ENCODE data around the gene ZNF462.

ZNF462 gene

GRCh38 chr9:106933470-106933869, 70.5 kb downstream of the ZNF462 start:
- TF ChIP-seq POLR2A (IDR thresholded peaks at IDR 0.05; ENCODE audit: low read length) = no peak
- TF ChIP-seq GATA1 (IDR thresholded peaks at IDR 0.05; ENCODE audit: low read depth, low read length) = no peak
- no peak for DNase-seq

- no peak for DNase-seq
- TF ChIP-seq GATA1 (IDR thresholded peaks at IDR 0.05; ENCODE audit: low read depth, low read length) = no peak
- no peak for TF ChIP-seq POLR2A (IDR thresholded peaks at IDR 0.05; ENCODE audit: low read length)
These were observed 71.7 kb downstream of the ZNF462 start for GRCh38 chr9:106934442-106935238.

GRCh38 chr9:106936680-106937079, 73.7 kb downstream of the ZNF462 start:
- TF ChIP-seq POLR2A (IDR thresholded peaks at IDR 0.05; ENCODE audit: low read length) = no peak
- no peak for TF ChIP-seq GATA1 (IDR thresholded peaks at IDR 0.05; ENCODE audit: low read depth, low read length)
- no peak for DNase-seq

GRCh38 chr9:106941916-106942315, 79.0 kb downstream of the ZNF462 start:
- TF ChIP-seq POLR2A (IDR thresholded peaks at IDR 0.05; ENCODE audit: low read length) (no peak), GATA1 (IDR thresholded peaks at IDR 0.05; ENCODE audit: low read depth, low read length) (no peak)
- no peak for DNase-seq

- no peak for TF ChIP-seq GATA1 (IDR thresholded peaks at IDR 0.05; ENCODE audit: low read depth, low read length)
- TF ChIP-seq POLR2A (IDR thresholded peaks at IDR 0.05; ENCODE audit: low read length) = no peak
- DNase-seq = no peak
These were observed 83.0 kb downstream of the ZNF462 start for GRCh38 chr9:106945727-106946660.

GRCh38 chr9:106947106-106947900, 84.3 kb downstream of the ZNF462 start:
- no peak for DNase-seq
- no peak for TF ChIP-seq POLR2A (IDR thresholded peaks at IDR 0.05; ENCODE audit: low read length)

GRCh38 chr9:106953174-106953573, 90.2 kb downstream of the ZNF462 start:
- no peak for DNase-seq
- TF ChIP-seq GATA1 (IDR thresholded peaks at IDR 0.05; ENCODE audit: low read depth, low read length) (no peak), POLR2A (IDR thresholded peaks at IDR 0.05; ENCODE audit: low read length) (no peak)

GRCh38 chr9:106954558-106954957, 91.6 kb downstream of the ZNF462 start:
- TF ChIP-seq GATA1 (IDR thresholded peaks at IDR 0.05; ENCODE audit: low read depth, low read length) = no peak
- TF ChIP-seq POLR2A (IDR thresholded peaks at IDR 0.05; ENCODE audit: low read length) = no peak
- DNase-seq = no peak

- no peak for DNase-seq
- TF ChIP-seq GATA1 (IDR thresholded peaks at IDR 0.05; ENCODE audit: low read depth, low read length) = no peak
- no peak for TF ChIP-seq POLR2A (IDR thresholded peaks at IDR 0.05; ENCODE audit: low read length)
These were observed 92.2 kb downstream of the ZNF462 start for GRCh38 chr9:106954974-106955850.

GRCh38 chr9:106956971-106957370, 94.0 kb downstream of the ZNF462 start:
- TF ChIP-seq POLR2A (IDR thresholded peaks at IDR 0.05; ENCODE audit: low read length) = no peak
- no peak for DNase-seq

GRCh38 chr9:106958955-106959657, 96.1 kb downstream of the ZNF462 start:
- DNase-seq = no peak
- TF ChIP-seq GATA1 (IDR thresholded peaks at IDR 0.05; ENCODE audit: low read depth, low read length) (no peak), POLR2A (IDR thresholded peaks at IDR 0.05; ENCODE audit: low read length) (no peak)

GRCh38 chr9:106960258-106960657, 97.3 kb downstream of the ZNF462 start:
- no peak for DNase-seq
- TF ChIP-seq GATA1 (IDR thresholded peaks at IDR 0.05; ENCODE audit: low read depth, low read length) (no peak), POLR2A (IDR thresholded peaks at IDR 0.05; ENCODE audit: low read length) (no peak)

All from erythroblast (primary cell).